Subcutaneous adipose tissue (tissue), 4 donors: ENCODE results near the gene FBN3. TPM values are rescaled to one million over a fixed set of nuclear protein-coding genes. Genes with fewer than 3 reads are reported as not detected.

ENCODE experiments used
- CTCF ChIP-seq: fragments of 450-650 bp; IDR thresholded peaks from one replicate; pipeline ENCODE4 v1.5.1; 2016; ENCODE audit warnings: low read depth, mild to moderate bottlenecking, control low read depth, antibody characterized with exemption, moderate library complexity
- total RNA-seq, 4 donors: library from RNA; depleted of rRNA; stranded (reverse); fragments of >200 nt; gene quantifications; one replicate each; pipeline ENCODE4 v1.1.0, GENCODE V29; 2016

FBN3 gene
- total RNA-seq, 4 donors from 2014 or later = not detected

GRCh38 chr19:8155318-8155717 is 5.9 kb upstream of the FBN3 start:
- no peak for TF ChIP-seq CTCF

- no peak for TF ChIP-seq CTCF
These were observed 2.3 kb upstream of the FBN3 start for GRCh38 chr19:8151767-8152035.

GRCh38 chr19:8150998-8151766 is 1.8 kb upstream of the FBN3 start:
- no peak for TF ChIP-seq CTCF

- no peak for TF ChIP-seq CTCF
These were observed 930 bp upstream of the FBN3 start for GRCh38 chr19:8150178-8150865.

- TF ChIP-seq CTCF = no peak
These were observed 757 bp downstream of the FBN3 start for GRCh38 chr19:8148410-8149260.

- no peak for TF ChIP-seq CTCF
These were observed 1.3 kb downstream of the FBN3 start for GRCh38 chr19:8148088-8148409.

GRCh38 chr19:8147582-8147978 is 1.8 kb downstream of the FBN3 start:
- TF ChIP-seq CTCF = no peak
